GM12878 (cell line): ENCODE results near the gene GRIK5. TPM values are rescaled to one million over a fixed set of nuclear protein-coding genes. Genes with fewer than 3 reads are reported as not detected.
A peak's percentile ranks its signal among the peaks of the same experiment; 100 is the strongest.

Experiments
- CUX1 ChIP-seq: IDR thresholded peaks from 2 replicates; pipeline ENCODE4 v1.6.1; 2012; ENCODE audit warnings: improper control_type of control experiment, low read depth, low read length; ENCODE audit not compliant: insufficient replicate concordance
- EZH2 ChIP-seq: IDR thresholded peaks from 2 replicates; pipeline ENCODE4 v1.6.1; 2012; ENCODE audit warnings: low read depth, mild to moderate bottlenecking, control low read depth, inconsistent platforms, low read length, borderline replicate concordance; ENCODE audit not compliant: control insufficient read depth
- MXI1 ChIP-seq: fragments of 150-350 bp; IDR thresholded peaks from 2 replicates; pipeline ENCODE4 v1.6.1; 2011; ENCODE audit warnings: low read depth, mild to moderate bottlenecking, inconsistent platforms, low read length, improper control_type of control experiment
- SRF ChIP-seq, 2 experiments: IDR thresholded peaks; 2 replicates each; pipeline ENCODE4 v1.6.1; 2011; ENCODE audit warnings: low read depth in 2 of 2, low read length in 2 of 2, mild to moderate bottlenecking in 1 of 2, moderate library complexity in 1 of 2
- USF1 ChIP-seq: IDR thresholded peaks from 2 replicates; pipeline ENCODE4 v1.6.1; 2011; ENCODE audit warnings: borderline replicate concordance, low read depth, mild to moderate bottlenecking, moderate library complexity, mixed read lengths, low read length; ENCODE audit not compliant: insufficient read depth; ENCODE audit errors: extremely low read length
- polyA plus RNA-seq, 11 experiments: library from polyadenylated mRNA; depleted of rRNA in 4 of 11; unstranded in 6 of 11; stranded (reverse) in 5 of 11; fragments of >200 nt; fragmentation: Nextera tagmentation in 4 of 11; fragmentation: Illumina TruSeq in 1 of 11; extraction: Ambion mirVana in 4 of 11; extraction: Trizol in 1 of 11; gene quantifications; 1 replicate in 1 of 11; 2 replicates in 10 of 11; pipeline versions ENCODE4 v1.2.1 to v1.2.3, GENCODE V29; 2011 to 2016; ENCODE audit warnings: inconsistent platforms in 2 of 11, missing spikeins in 2 of 11, low read depth in 1 of 11
- total RNA-seq, 4 experiments: library from RNA; depleted of rRNA in 3 of 4; stranded (reverse); fragments of >200 nt in 3 of 4; fragmentation: Illumina TruSeq in 1 of 4; extraction: Trizol in 1 of 4; gene quantifications; 2 replicates each; pipeline versions ENCODE4 v1.2.1 to v1.2.3, GENCODE V29; 2013 to 2021

The GRIK5 gene
- total and polyA plus RNA-seq, 10 of the 15 experiments (the other 5 are each of a cell fraction or from before 2014, with no cell fraction given) = 0.03 to 0.23 (median 0.07) TPM; not detected in 3

DNA sequence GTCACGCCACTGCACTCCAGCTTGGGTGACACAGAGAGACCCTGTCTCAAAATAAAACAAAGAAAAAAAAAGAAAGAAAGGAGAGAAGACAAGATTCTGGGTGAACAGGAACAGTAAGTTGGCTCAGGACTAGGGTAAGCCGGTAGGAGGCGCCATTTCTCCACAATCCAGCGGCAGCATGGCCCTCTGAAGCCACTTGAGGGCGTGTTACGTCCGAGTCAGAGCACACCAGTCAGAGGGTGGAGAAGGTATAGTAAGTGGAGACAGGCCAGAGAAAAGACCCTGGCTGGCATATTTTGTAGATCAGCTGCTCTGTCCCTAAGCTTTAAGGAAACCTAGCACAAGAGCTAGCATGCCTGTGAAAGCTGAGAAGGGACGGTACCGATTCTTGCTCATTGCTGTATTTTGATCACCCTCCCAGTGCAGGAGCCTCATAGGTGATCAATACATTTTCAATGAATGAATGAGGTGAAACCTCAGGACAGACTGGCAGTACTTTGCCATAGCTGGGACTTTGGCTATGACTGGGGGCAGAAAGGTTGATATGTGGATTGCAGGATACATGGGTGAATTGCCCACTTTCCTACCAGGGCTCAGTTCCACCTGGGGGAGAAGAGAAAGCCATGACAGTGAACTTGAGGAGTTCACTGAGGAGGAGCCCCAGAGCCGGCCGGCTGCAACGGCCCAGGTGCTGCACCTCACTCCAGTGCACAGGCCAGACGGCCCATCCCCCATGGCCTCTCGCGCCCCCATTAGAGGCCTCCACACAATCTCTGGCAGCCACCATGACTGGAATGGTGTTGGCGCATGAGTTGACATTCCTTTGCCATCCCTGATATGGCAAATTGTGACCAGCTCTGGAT, 38.8 kb upstream of the GRIK5 start (continued):
- TF ChIP-seq CUX1 = peak; percentile 47
- TF ChIP-seq MXI1 = peak; percentile 78; the same call in 1 of the 2 replicates
- no peak for TF ChIP-seq USF1
- no peak for TF ChIP-seq EZH2
- no peak for TF ChIP-seq SRF (IDR thresholded peaks at IDR 0.05; ENCODE audit: low read depth in 2 of 2, low read length in 2 of 2)
